Tibial artery (tissue), 4 donors: Measurements from ENCODE around the gene C1orf105.

Experiments
- DNase-seq, 2 donors: peaks; one replicate each; pipeline ENCODE4 v3.0.0-alpha.2; 2019
- H3K27ac ChIP-seq, 2 donors: fragments of 200-600 bp; sonication (generic) in 1 of 2; 1 replicate in 1 of 2; 2 replicates in 1 of 2; pipeline ENCODE4 v1.5.1; 2018 to 2019; ENCODE audit warnings: mild to moderate bottlenecking in 1 of 2
- H3K27me3 ChIP-seq, 2 donors: fragments of 200-600 bp; sonication (generic) in 1 of 2; one replicate each; pipeline versions ENCODE4 v1.5.1 to v1.6.0; 2016 to 2019
- H3K36me3 ChIP-seq, 3 donors: fragments of 200-600 bp; sonication (generic) in 2 of 3; one replicate each; pipeline ENCODE4 v1.5.1; 2016 to 2019; ENCODE audit warnings: mild to moderate bottlenecking in 2 of 3
- H3K4me1 ChIP-seq, 4 donors: fragments of 200-600 bp; sonication (generic) in 2 of 4; 1 replicate in 3 of 4; 2 replicates in 1 of 4; pipeline ENCODE4 v1.5.1; 2016 to 2019
- H3K4me3 ChIP-seq, 2 donors: fragments of 200-600 bp; sonication (generic) in 1 of 2; 1 replicate in 1 of 2; 2 replicates in 1 of 2; pipeline ENCODE4 v1.5.1; 2018 to 2019; ENCODE audit warnings: mild to moderate bottlenecking in 2 of 2
- H3K9me3 ChIP-seq, 3 donors: fragments of 200-600 bp; sonication (generic) in 1 of 3; one replicate each; pipeline ENCODE4 v1.5.1; 2016 to 2019
- CTCF ChIP-seq, 2 experiments: fragments of 200-600 bp in 1 of 2; fragments of 450-650 bp in 1 of 2; IDR thresholded peaks; one replicate each; pipeline ENCODE4 v1.5.1; 2017 to 2019; ENCODE audit warnings: antibody characterized with exemption in 2 of 2, mild to moderate bottlenecking in 1 of 2, moderate library complexity in 1 of 2
- intact Hi-C: fragments of 100-400 bp; cut with DNase I; formaldehyde crosslinking; loops from one replicate; pipeline ENCODE4 v1.15.0; 2023; ENCODE audit warnings: low total_unique reads

Gene C1orf105

GRCh38 chr1:172515436-172515835 is 95.0 kb downstream of the C1orf105 start:
- Histone ChIP-seq H3K4me1 (no peaks in the 10 kb centered on the region), H3K27me3 (no peaks in the 10 kb centered on the region), H3K36me3 (no peaks in the 10 kb centered on the region), H3K27ac (no peak overlapping the region), H3K4me3 (no peak overlapping the region), H3K9me3 (no peaks in the 10 kb centered on the region)
- intact Hi-C loops = no loop called here
- no peak for TF ChIP-seq CTCF (IDR thresholded peaks at IDR 0.05)
- DNase-seq = no peak

GRCh38 chr1:172515927-172516326 is 95.4 kb downstream of the C1orf105 start:
- no peaks in the 10 kb centered on the region for H3K27me3 ChIP-seq
- H3K36me3 ChIP-seq = no peaks in the 10 kb centered on the region
- H3K9me3 ChIP-seq = no peaks in the 10 kb centered on the region
- DNase-seq = no peak
- intact Hi-C loops = no loop called here
- H3K4me3 ChIP-seq = no peak overlapping the region
- TF ChIP-seq CTCF (IDR thresholded peaks at IDR 0.05) = no peak
- H3K4me1 ChIP-seq = no peaks in the 10 kb centered on the region
- no peak overlapping the region for H3K27ac ChIP-seq

- Histone ChIP-seq H3K36me3 (no peaks in the 10 kb centered on the region), H3K27me3 (no peaks in the 10 kb centered on the region), H3K4me1 (no peaks in the 10 kb centered on the region), H3K4me3 (no peak overlapping the region), H3K9me3 (no peaks in the 10 kb centered on the region), H3K27ac (no peak overlapping the region)
- no peak for DNase-seq
- no peak for TF ChIP-seq CTCF (IDR thresholded peaks at IDR 0.05)
- intact Hi-C loops = no loop called here
These were observed 96.6 kb downstream of the C1orf105 start for GRCh38 chr1:172517081-172517480.

- Histone ChIP-seq H3K27me3 (no peaks in the 10 kb centered on the region), H3K4me1 (no peaks in the 10 kb centered on the region), H3K27ac (no peak overlapping the region), H3K9me3 (no peaks in the 10 kb centered on the region), H3K36me3 (no peaks in the 10 kb centered on the region), H3K4me3 (no peak overlapping the region)
- no peak for DNase-seq
- intact Hi-C loops = no loop called here
- TF ChIP-seq CTCF (IDR thresholded peaks at IDR 0.05) = no peak
These were observed 97.1 kb downstream of the C1orf105 start for GRCh38 chr1:172517545-172517944.
